ENCODE data around the gene IL6R.
A peak's percentile ranks its signal among the peaks of the same experiment; 100 is the strongest.
"Not testable (repeated sequence)": the region's sequence is repeated elsewhere in the genome, so short reads cannot be mapped to it uniquely, and the experiment has no call there.

The IL6R gene

DNA sequence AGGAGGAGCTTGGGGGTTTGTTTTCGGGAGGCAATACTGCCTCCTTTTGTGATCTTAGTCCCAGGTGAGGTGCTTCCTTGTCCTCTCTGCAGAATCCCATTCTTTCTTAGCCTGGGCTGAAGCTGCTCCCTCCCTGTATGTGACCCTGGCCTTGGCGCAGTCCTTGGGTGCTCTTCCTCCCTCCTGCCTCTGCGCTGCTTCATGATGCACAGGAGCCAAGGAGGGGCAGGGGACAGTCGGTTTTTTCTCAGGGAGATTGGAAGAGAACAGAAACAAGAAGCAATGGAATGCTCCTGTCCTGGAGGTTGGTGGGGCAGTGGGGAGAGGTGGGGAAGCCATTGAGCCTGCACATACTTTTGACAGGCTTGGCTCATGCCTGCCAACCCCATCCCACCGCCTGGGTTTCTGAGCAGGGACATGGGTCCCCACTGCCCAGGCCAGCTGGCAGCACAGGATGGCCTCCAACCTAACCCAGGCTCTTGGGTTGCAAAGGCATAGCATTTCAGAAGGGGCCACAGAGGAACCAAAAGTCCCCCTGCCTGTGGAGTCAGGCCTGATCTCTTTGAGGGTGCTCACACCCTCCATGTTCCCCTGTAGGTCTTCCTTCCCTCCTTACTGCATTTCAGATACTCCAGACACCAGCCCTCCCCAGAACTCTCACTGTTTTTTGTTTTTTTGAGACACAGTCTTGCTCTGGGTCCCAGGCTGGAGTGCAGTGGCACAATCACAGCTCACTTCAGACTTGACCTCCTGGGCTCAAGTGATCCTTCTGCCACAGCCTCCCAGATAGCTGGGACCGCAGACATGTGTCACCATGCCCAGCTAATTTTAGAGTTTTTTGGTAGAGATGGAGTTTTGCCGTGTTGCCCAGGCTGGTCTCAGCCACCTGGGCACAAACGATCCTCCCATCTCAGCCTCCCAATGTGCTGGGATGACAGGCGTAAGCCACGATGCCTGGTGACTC lies 16.1 kb downstream of the IL6R start:
- intact Hi-C loops (cut with DNase I): loop anchor here (5.0 kb wide), 1 partner anchor 51 kb away; no protein-coding TSS in a partner anchor
- DNase-seq: no peak

DNA sequence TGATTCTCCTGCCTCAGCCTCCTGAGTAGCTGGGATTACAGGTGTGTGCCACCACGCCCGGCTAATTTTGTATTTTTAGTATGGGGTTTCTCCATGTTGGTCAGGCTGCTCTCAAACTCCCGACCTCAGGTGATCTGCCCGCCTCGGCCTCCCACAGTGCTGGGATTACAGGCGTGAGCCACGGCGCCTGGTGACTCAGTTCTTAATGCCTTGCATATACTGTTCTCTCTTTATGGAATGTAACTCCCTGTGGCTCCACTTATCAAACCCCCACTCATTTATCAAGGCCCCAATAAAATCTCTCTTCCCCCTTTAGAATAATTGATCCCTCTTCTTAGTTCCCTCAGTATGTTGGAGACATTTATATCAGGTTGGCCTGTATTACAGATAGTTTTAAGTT lies 16.9 kb downstream of the IL6R start:
- not testable (repeated sequence) for DNase-seq
- intact Hi-C loops (cut with DNase I): loop anchor here (5.0 kb wide), 1 partner anchor 50 kb away; no protein-coding TSS in a partner anchor

DNA sequence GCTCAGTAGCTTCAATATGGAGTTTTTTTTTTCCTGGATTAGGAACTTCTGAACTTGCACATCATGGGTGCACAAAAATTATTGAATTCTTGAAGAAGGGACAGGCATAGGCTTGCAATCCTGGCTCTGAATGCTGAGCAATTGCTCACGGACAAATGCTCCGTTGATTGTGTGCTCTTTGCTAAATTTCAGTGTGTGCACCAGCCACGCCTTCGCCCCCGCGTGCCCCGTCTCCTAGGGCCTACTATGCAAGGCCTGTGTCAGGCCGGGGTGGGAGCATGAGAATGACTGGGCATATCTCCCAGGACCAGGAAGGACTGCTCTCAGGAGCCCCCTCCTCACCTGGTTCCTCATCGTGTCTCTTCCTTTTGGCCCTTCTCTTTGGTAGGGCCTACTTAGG lies 17.4 kb downstream of the IL6R start:
- intact Hi-C loops (cut with DNase I): loop anchor here (5.0 kb wide), 1 partner anchor 50 kb away; no protein-coding TSS in a partner anchor
- no peak for DNase-seq

DNA sequence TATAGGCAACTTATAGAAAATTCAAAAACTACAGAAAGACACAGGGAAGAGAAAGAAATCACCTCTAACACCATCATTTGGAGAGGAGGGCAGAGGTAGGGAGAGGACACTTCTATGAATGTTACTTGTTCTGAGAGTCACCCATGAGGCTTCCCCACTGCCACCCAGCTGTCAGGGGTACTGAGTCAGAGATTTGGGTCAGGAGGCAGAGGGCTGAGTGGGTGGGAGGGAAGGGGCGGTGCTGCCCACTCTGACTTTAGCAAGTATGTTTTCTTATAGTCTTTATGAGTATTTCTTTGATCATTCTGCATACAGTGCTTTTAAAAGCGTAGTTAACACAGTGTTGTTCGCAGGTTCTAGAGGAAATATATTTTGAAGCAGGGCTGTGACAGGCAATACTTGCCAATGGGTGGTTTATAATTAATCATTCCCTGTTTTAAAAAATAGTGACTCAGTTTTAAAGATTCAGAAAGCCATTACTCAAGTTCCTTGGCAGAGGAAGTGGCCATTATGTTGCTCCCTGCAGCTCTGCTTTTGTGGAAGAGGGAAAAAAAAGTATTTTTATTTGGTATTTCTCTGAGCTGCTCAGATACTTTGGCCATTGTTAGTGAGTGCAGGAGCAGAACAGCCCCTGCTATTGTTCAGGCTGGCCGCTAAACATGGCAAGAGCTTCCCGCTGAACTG lies 18.3 kb downstream of the IL6R start:
- DNase-seq: peak in 35 of 42 donors; percentile 23 to 84 (median 57)
- intact Hi-C loops (cut with DNase I): loop anchor here (5.0 kb wide), 1 partner anchor 49 kb away; no protein-coding TSS in a partner anchor

DNA sequence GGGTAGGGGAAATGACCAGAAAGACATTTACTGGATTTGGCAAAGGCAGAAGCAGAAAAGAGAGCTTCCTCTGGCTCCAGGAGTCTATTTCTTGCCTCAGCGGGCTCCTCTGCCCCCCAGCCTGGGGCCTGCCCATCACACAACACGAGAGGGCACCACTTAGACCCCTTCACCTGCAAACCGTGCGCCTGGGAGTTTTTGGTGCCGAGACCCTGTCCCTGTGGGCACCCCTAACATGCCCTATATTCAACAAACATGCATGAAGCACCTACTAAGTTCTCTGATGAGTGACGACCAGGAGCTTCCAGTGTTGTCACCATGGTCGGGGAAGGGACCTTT lies 18.8 kb downstream of the IL6R start:
- intact Hi-C loops (cut with DNase I): loop anchor here (5.0 kb wide), 1 partner anchor 48 kb away; no protein-coding TSS in a partner anchor
- DNase-seq: no peak

DNA sequence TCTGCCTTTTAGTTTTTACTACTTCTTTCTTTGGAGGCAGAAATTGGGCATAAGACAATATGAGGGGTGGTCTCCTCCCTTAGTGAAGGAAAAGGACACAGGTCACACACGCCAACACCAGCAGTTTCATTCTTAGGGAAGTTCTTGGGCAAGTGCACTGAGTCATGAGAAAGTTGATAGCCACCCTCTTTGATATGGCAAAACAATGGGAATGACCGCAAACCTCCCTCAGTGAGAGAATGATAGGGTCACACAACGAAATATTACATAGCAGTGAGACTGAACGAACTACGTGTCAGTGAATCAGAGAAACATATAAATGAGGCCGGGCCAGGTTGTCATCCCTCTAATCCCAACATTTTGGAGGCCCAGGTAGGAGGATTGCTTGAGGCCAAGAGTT lies 20.0 kb downstream of the IL6R start:
- intact Hi-C loops (cut with DNase I): no loop called here
- no peak for DNase-seq

DNA sequence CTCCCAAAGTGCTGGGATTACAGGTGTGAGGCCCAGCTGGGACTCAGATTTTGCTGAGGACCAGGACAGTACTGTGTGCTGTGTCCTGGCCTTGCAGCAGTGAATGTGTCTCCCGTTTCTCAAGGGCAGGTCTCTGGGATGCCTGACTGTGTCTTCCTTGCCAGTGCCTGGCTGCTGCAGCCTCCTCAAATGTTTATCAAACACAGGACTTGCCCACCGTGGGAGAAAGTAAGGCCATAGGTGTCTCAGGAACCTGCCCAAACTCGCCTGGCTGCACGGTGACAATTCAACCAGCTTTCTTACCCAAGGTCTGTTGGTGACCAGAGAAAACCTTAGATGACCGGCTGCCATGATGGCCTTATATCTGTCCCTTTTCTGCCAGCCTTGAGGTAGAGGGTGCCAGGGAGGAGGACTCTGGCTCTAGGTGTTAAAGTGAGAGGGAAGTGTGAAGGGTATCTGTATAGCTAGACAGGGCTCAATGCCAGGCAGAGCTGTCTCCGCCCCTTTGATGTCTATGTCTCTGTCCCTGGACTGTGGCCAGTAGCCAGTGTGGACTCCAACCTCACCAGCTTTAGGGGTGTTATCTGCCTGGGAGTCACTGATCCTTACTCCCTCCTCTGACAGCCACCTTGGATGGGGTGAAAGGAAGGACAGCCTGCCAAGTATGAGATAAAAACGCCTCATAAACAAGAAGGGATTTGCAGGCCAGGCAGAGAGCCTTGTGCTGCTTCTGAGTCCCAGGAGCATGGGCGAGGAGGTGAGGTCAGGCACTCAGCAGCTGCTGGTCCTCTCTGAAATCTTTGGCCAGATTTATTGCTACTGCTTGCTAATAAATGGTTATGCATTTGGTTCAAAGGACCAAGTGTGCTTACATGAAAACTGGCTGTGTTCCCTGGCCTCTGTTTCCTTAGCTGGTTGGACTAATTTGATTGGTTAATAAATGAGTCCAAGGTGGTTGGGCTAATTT lies 22.3 kb downstream of the IL6R start:
- DNase-seq: no peak
- intact Hi-C loops (cut with DNase I): no loop called here

DNA sequence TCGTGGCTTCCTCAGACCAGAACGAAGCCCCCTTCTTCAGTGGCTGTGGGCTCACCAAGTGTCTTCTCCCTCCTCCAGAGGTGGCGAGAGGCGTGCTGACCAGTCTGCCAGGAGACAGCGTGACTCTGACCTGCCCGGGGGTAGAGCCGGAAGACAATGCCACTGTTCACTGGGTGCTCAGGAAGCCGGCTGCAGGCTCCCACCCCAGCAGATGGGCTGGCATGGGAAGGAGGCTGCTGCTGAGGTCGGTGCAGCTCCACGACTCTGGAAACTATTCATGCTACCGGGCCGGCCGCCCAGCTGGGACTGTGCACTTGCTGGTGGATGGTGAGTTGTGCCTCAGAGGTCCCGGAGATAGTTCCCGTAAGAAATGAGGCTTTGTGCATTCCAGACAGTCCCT lies 24.0 kb downstream of the IL6R start:
- DNase-seq: peak in 39 of 42 donors; percentile 31 to 85 (median 56)

DNA sequence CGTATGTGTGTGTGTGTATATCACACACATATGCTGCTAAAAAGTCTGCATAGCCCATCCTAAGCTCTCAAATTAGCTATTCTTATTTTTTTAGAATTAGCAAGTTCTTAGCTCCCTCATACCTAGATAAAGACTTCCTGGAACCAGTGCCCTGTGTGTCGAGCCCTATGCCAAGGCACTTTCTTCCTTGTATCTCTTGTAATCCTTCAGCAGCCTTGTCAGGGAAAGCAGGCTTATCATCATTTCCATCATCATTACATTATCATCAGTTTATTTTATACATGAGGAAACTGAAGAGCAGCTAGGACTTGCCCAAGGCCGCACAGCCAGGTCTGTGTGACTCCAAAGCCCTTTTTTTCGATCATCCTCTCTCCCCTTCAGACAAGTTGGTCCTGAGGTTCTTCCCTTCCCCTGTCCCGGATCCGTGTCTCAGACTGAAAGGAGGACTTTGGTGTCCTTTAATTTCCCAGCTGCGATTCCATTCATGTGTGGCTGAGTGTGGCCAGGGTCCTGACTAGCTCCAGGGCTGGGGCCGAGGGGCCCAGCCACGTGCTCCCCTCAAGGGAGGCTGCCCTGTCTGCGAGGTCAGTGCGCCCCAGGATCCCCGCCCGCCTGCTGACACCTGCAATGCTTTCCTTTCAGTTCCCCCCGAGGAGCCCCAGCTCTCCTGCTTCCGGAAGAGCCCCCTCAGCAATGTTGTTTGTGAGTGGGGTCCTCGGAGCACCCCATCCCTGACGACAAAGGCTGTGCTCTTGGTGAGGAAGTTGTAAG lies 24.9 kb downstream of the IL6R start:
- DNase-seq: no peak
- intact Hi-C loops (cut with DNase I): no loop called here

More for the DNA sequence above, 24.0 kb downstream of the IL6R start:
- intact Hi-C loops (cut with DNase I): no loop called here

DNA sequence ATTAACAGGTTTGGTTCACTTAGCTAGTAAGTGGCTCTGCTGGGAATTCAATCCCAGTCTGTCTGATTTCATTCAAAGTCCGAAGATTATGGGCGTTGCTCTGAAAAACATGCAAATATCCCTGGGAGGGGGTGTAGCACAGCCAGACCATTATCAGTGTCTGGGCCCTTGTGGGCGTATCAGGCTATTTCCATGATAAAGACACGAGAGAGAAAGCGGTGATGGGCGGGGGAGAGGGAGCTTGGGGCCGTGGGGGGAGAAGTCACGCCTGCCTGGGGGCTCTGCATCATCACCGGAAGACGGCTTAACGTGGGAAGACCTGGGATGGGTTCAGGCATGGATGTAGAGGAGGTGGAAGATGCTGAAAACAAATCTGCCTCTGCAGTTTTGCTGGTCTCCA lies 25.8 kb downstream of the IL6R start:
- intact Hi-C loops (cut with DNase I): no loop called here
- no peak for DNase-seq

DNA sequence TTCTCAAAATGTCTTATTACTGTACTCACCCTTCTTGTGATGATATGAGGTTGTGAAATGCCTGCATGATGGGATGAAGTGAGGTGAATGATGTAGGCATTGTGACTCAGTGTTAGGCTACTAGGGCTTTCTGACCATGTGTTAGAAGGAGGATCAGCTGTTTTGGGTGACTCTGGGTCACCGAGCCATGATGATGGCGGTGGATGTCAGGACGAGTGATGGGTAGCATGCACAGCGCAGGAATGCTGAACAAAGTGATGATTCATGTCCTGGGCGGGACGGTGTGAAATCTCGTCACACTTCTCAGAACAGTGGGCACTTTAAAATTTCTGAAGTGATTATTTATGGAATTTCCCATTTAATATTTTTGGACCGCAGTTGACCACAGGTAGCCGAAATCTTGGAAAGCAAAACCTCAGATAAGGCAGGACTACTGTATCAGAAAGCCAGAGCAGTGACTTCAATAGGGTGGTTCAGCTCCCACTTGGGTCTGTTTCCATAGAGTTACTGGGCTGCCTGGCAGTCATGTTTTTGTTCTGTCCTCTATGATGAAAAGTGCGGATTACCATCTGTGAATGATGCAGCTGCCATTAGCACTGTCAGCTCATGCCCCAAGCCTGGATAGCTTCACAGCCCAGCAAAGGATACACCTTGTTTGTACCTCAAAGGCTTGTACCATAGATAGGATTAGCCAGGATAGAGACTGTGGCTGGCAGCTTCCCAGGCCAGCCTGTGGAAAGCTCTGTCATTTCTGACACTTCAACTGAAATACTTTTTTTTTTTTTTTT lies 26.6 kb downstream of the IL6R start:
- no peak for DNase-seq
- intact Hi-C loops (cut with DNase I): no loop called here

DNA sequence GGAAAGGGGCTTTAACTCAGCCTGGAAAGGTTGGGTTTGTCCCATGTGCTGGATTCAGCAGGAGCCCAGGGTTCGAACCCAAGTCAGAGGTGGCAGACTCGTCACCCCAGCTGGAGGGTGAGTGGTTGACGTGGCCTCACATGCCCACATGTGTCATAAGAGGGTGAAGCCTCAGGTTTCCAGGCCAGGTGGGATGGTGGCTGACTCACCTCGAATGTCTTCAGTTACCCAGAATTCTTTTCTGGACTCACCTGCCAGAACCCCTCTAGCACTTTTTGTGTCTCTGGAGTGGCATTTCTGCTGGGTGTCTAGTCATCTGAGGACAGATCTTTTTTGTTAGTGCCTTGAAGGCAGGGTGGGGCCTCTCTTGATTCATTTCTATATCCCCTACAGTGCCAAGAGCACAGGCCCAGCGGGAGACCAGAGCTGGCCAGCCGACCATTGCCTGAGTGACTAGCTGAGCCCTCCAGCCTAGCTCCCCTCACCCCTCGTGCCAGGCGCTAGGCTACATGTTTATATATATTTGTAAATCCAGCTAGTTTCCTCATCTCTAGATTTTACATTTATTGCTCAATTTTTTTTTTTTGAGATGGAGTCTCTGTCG lies 28.1 kb downstream of the IL6R start:
- intact Hi-C loops (cut with DNase I): no loop called here
- DNase-seq: no peak

DNA sequence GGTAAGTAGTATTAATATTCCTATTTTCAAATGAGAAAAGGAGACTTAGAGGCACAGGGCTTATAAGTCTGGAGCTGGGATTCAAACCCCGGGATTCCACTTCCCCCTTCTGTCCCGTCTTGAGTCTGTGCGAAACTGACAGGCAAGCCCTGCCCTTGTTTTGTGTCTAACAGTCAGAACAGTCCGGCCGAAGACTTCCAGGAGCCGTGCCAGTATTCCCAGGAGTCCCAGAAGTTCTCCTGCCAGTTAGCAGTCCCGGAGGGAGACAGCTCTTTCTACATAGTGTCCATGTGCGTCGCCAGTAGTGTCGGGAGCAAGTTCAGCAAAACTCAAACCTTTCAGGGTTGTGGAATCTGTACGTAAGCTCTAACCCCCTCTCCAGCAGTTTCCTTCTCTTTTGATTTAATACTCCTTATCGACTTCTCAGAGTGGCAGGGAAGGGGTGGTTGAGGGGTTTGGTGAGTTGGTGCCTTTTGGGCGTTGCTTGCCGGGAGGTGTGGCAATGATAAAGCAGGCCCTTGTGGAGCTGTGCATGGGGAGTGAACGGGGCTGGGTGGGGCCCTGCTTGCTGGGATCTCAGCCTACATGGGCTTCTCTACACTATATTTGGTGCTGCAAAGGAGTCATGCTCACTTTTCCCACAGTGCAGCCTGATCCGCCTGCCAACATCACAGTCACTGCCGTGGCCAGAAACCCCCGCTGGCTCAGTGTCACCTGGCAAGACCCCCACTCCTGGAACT lies 29.4 kb downstream of the IL6R start:
- intact Hi-C loops (cut with DNase I): no loop called here
- peak in 27 of 42 donors; percentile 19 to 75 (median 53) for DNase-seq

DNA sequence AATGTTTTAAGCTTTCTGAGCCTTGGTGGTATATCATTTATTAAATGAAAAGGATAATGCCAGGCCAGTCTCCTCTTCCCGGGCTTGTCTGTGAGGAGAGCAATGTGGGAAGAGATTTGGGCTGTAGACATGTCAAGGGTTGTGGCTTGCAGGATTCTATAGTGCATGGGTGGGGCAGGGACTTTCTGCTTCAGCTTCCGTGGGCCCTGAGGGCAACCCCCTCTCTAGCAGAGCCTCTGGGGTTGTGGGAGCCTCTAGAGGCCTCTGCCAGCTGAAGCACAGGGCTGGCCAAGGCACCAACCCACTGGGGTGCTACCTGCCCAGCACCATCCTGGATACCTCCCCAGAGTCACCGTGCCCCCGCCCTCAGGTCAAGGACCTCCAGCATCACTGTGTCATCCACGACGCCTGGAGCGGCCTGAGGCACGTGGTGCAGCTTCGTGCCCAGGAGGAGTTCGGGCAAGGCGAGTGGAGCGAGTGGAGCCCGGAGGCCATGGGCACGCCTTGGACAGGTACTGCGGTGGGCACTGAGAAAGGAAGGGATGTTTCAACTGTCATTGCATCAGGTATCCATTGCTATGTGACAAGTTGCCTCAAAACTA lies 30.6 kb downstream of the IL6R start:
- intact Hi-C loops (cut with DNase I): no loop called here
- DNase-seq: no peak

DNA sequence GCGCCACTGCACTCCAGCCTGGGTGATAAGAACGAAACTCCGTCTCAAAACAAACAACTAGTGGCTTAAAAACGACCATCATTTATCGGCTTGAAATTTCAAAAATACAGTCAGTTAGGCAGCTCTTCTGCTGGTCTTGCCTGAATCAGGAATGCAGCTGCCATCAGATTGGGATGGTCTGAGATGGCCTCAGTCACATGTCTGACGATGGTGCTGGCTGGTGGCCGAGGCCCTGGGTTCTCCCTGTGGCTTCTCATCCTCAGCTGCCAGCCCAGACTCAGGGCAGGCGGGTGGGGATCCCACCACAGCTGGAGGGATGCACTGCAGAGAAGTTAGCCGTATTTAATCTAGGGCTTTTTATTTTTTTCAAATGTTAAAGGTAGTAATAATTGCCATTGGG lies 31.3 kb downstream of the IL6R start:
- intact Hi-C loops (cut with DNase I): no loop called here
- peak in 3 of 42 donors; percentile 20 to 43 (median 32) for DNase-seq
